Breast epithelium (tissue), 3 donors: ENCODE measurements around the gene CFL2.
"Not testable (repeated sequence)": the region's sequence is repeated elsewhere in the genome, so short reads cannot be mapped to it uniquely, and the experiment has no call there.

ENCODE experiments used
- POLR2A ChIP-seq: fragments of 450-650 bp; IDR thresholded peaks from one replicate; pipeline ENCODE4 v1.6.1; 2016; ENCODE audit warnings: antibody characterized with exemption, mild to moderate bottlenecking, moderate library complexity
- POLR2AphosphoS5 ChIP-seq, 3 donors: sonication (generic); formaldehyde crosslinking; IDR thresholded peaks; one replicate each; pipeline ENCODE4 v1.6.1; 2017; ENCODE audit warnings: antibody characterized with exemption in 3 of 3
- TF ChIP-seq, protein P1 (sequence below), 3 donors: fragments of 450-650 bp; IDR thresholded peaks; one replicate each; pipeline ENCODE4 v1.5.1; 2016 to 2017; ENCODE audit warnings: antibody characterized with exemption in 3 of 3, mild to moderate bottlenecking in 3 of 3, moderate library complexity in 3 of 3

DNA sequence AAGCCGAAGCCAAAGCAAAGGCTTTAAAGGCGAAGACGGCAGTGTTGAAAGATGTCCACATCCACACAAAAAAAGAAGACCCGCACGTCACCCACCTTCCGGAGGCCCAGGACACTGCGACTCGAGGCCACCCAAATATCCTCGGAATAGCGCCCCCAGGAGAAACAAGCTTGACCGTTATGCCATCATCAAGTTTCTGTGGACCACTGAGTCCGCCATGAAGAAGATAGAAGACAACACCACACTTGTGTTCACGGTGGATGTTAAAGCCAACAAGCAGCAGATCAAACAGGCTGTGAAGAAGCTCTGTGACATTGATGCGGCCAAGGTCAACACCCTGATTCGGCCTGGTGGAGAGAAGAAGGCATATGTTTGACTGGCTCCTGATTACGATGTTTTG lies 20.2 kb downstream of the CFL2 start:
- TF ChIP-seq, protein P1, sequence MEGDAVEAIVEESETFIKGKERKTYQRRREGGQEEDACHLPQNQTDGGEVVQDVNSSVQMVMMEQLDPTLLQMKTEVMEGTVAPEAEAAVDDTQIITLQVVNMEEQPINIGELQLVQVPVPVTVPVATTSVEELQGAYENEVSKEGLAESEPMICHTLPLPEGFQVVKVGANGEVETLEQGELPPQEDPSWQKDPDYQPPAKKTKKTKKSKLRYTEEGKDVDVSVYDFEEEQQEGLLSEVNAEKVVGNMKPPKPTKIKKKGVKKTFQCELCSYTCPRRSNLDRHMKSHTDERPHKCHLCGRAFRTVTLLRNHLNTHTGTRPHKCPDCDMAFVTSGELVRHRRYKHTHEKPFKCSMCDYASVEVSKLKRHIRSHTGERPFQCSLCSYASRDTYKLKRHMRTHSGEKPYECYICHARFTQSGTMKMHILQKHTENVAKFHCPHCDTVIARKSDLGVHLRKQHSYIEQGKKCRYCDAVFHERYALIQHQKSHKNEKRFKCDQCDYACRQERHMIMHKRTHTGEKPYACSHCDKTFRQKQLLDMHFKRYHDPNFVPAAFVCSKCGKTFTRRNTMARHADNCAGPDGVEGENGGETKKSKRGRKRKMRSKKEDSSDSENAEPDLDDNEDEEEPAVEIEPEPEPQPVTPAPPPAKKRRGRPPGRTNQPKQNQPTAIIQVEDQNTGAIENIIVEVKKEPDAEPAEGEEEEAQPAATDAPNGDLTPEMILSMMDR (IDR thresholded peaks at IDR 0.05): not testable (repeated sequence)
- not testable (repeated sequence) for TF ChIP-seq POLR2A; POLR2AphosphoS5 (IDR thresholded peaks at IDR 0.05)
